Right kidney (tissue), 1 donor: ENCODE measurements around the gene BMAL1.

Source experiments
- DNase-seq: peaks from one replicate; pipeline ENCODE4 v3.0.0-alpha.2; 2016

Gene BMAL1

DNA sequence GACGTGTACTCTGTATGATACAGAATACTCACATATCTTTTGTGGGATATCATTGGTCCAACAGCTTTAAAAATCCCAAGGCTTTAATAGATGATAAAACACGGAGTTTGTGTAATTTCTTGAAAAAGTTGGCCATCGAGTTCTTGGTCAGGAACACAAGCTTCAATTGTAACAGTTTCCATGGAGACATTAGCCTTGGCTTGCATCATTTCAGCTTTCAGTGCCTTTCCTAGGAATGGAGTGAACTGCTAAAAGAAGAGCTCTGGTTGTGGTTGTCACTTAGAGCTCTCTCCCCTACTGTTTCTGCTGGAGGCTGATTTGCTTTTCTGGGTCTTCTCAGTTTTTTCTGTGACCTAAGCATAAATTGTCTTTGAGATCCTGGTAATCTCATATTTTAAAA is 14.2 kb downstream of the BMAL1 start:
- no peak for DNase-seq

DNA sequence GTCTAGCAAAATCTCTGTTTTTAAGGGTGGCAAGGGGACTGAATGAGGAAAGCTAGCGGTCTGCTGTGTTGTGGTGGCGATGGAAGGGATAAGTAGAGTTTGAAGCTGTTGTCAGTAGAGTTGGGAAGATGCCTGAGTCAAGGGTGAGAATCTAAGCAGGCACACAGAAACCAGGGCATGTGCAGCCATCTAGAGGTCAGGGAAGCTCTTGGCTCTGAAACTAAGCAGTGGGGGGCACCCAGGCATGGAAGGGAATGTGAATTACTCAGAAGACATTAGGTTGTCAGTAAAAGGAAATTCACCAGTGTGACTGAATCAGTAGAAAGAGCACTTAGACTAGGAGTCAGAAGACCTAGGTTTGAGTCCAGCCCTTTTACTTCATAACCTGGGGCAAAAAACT is 15.4 kb downstream of the BMAL1 start:
- no peak for DNase-seq

DNA sequence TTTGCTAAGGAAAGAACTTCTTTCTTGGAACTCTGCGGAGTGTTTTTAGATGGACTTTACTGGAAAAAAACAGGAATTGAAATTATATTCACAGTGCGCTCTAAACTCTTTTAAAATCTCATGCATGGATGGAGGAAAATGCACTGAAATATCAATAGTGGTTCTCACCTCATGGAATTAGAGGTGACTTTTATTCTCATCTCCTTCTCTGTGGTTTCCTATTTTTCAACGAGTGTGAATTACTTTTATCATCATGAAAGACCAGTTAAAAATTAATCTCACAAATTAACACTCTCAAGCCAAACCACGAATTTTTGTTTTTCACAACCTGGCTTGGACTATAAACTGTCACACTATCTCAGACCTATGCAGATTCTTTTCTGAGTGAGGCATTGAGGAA is 16.6 kb downstream of the BMAL1 start:
- no peak for DNase-seq

DNA sequence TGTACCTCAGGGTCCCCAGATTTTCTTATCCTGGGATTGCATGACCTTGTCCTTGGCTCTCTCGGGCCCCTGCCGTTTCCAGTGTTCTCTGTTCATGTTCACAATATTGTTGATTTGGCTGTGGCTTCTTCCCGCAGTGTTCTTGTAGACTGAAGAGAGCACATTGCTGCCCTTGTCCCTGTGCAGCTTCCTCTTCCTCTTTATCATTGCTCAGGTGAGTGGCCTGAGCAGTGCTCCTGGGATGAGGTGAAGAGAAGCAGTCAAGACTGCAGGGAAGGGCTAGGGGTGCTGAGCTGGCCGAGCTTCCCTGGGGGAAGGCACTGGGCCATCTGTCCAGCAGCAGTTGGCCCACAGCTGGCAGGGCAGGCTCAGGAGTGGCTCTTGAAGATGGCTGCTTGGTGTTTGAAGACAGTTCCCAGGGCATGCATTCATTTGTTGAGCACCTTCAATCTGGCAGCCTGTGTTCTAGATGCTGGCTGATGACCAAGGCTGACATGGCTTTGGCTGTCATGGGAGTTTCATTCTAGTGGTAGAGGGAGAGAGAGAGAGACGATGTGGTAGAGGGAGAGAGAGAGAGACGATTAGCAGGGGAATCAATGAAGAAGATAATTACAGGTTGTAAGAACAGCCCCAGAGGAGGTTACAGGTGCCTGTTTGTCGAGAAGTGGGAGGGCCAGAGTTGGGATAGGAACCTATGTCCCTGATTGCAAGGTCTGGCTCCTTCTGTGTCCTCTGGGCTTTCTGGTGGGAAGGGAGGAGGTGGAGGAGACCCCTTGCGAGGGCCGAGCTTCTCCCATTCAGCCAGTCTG is 17.4 kb downstream of the BMAL1 start:
- no peak for DNase-seq

DNA sequence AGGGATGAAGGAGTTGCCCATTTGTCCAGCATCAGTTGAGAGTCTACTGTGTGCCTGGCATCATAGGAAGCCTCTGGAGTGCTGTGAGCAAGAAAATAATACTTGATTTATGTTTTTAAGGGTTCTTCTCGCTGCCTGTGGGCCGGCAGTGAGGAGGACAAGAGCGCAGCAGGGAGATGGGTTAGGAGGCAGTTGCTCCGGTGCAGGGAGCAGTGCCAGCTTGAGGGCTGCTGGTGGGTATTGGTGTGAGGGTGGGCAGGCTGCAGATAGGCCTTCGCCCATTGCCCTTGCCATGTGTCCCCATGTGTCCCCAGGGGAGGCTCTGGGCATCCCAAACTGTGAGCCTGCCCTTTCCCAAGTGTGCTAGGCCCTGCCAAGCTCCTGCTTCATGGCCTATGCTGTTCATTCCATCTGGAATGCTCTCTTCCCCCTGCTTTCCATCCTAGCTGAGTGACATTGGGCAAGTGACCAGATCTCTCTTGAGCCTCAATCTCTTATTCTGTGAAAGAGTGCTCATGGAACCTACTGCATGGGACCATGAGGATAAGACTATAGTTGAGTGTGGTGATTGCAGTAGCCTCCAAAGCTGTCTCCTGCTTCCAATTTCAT is 19.8 kb downstream of the BMAL1 start:
- no peak for DNase-seq

DNA sequence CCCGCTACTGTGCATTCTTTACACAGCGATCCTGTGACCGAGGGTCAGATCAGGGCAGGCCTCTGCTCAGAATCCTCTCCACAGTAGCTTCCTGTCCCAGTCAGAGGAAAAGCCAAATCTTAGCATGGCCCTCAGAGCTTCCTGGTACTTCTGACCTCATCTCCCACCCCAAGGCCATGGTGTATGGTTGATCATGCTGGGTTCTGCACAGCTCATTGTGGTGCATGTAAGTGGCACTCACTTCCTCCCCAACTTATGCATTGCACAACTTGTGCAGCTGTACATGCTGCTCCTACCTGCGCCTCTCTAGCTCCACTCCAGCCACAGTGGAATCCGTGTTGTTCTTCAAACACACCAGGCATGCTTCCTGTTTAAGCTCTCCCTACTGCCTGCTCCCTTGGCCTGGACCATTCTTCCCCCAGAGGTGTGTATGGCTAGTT is 20.3 kb downstream of the BMAL1 start:
- DNase-seq = no peak

DNA sequence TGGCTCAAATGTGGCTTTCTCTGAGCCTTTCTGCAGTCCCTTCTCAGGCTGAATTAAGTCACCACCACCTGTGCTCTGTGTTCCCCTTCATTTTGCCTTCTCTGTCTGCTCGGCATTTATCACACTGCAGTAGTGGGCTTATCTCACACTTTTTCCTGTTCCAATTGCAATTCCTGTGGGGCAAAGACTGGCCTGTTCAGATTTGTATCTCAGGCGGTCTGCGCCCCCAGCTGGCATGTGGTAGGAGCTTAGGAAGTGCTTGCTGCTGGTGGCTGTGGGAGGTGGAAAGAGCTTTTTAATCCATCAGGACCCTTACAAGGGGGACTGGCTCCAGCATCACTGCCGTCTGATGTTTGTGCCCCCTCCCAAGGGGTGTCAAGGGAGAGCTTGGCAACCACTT is 21.2 kb downstream of the BMAL1 start:
- no peak for DNase-seq

DNA sequence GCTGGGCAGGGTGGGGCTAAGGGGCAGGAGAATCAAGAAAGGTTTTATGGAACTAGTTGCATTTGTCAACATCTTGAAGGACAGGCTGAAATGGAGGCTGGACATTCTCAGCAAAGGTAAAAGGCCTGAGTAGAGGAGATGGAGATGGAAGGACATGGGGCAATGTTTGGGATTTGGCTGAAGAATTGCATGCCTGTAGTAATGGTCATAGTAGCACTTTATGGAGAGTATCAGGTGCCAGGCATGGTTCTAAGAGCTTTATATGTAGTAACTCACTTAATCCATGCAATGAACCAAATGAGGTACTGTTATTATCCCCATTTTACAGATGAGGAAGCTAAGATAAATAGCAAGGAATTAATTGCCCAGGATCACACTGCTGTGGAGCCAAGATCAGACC is 23.9 kb downstream of the BMAL1 start:
- no peak for DNase-seq

DNA sequence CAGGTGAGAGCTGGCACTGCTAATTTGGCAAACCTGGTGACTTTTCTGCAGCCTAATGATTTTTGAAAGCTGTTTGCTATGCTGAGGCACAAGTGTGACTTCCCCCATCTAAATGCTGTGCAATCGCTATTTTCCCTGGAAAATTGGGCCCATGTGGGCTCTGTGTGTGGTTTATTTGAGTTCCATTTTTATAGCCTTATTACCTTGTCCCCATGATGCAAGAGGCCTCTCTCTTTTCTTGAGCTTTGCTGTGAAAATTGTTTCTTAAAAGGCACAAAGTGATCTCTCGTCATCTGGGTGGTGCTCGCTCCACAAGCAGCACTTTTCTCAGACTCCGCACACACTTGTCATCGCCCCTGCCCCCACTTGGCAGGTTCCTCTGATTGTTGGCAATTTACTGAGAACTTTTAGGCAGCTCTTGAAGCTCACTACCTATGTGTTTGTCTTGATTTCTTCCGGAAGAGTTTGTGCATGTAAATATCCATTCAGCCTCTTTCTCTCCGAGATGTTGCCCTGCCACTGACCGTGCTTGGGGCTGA is 24.9 kb downstream of the BMAL1 start:
- no peak for DNase-seq

DNA sequence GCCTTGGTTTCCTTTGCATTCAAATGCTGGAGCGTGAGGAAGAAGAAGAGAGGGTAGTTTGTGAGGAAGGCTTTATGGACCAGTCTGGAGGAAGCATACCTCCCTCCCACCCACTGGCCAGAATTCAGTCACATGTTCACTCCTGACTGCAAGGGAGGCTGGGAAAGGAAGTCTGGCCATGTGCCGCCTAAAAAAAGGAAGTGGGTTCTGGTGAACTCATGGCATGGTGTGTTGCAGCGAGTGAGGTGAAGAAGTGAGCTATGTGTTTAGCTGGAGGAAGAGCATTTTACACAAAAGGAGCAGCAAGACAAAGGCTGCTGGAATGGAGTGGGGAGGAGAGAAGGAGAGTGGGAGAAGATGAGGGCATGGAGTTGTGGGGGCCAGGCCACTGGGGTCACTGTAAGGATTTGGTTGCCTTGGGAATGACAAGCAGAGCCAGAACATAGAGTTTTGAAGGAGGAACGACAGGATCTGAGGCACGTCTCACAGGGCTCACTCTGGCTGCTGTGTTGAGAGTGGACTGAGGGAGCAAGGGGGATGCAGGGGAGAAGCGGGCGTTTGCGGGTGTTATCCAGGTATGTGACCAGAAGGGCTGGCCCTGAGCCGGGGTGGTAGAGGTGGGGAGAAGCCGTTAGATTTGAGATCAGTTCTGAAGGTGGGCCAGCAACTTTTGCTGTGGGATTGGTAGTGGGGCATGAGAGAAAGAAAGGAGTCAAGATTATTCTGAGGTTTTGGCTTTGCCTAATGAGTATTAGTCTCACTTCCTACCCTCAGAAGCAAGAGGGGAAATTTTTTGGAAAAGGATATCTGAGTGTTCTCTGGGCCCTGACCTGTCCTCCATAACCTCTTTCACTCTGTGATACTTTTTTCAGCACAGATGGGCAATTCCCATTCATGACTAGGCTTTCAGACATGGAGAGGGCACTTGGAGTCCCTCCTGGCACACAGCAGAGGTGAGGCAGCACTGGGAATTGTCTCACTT is 26.4 kb downstream of the BMAL1 start:
- no peak for DNase-seq

DNA sequence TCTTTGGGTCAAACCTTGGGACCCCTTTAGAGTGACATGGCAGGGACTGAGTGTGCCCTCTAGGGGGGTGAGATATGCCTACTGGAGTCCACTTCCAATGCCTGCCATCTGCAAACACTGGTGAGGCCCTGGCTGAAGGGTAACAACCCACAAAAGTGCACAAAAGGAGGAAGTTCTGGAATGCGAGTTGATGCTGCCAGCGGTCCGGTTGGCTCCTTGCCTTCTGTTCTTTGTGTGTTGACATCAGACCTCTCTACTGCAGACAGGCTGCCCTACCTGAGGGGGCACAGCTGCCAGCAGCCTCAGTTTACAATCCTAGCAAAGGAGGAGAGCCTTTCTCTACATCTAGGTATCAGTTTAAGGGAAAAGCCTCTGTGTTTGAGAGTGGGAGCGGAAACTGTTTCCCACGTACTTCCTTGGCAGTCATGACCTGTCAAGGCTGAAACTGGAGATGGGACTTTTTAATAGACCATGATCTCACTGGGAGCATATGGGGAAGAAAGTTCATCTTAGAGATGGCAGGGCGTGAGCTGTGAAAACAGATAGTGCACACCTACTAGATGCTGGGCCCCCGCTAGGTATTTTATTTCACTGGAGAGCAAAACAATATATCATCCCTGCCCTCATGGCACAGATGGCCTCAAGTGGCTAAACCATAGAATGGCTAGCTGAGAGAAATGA is 27.2 kb downstream of the BMAL1 start:
- no peak for DNase-seq

DNA sequence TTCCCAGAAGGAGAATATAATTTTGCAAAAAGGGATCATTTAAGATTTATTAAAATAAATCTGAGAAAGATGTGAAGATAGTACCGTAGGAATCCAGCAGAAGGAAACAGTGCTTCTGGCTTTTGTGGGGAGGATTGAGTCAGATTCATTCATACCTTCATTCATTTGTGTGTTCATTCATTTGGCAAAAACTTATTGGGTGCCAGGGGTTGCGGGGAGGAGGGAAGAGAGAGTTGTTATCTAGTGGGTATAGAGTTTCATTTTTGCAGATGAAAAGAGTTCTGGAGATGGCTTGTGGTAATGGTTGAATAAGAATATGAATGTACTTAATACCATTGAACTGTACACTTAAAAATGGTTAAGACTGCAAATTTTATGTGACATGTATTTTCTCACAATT is 31.1 kb downstream of the BMAL1 start:
- no peak for DNase-seq

DNA sequence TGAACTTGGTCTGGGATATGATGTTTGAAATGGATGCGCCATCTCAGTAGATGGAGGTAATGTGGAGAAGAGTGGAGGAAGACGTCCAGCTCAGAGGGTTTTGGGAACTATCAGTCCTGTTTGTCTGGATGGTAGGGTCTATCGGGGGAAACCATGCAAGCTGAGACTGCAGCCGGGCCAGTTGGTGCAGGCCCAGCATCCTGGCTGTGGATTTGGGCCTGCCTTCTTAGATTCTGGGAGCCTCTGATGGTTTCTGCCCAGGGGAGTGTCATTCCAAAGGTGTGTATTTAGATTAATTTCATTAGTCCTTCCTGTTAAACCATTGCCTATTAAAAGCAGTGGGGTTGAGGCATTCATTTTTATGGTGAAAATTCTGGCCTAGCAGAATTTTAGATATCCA is 31.6 kb downstream of the BMAL1 start:
- no peak for DNase-seq

DNA sequence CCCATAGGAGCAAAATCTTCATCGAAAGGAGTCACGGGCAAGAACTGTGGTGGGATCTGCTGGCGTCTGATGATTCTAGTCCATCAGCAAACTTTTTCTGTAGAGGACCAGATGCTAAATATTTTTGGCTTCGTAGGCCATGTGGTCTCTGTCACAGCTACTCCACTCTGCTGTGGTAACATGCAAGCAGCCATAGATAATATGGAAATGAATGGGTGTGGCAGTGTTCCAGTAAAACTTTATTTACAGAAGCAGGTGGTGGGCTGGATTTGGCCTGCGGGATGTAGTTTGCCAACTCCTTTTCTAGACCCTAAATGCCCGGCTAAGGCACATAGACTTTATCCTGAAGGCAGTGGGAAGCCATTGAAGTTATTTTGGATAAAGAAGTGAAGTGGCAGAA is 32.9 kb downstream of the BMAL1 start:
- DNase-seq = no peak

DNA sequence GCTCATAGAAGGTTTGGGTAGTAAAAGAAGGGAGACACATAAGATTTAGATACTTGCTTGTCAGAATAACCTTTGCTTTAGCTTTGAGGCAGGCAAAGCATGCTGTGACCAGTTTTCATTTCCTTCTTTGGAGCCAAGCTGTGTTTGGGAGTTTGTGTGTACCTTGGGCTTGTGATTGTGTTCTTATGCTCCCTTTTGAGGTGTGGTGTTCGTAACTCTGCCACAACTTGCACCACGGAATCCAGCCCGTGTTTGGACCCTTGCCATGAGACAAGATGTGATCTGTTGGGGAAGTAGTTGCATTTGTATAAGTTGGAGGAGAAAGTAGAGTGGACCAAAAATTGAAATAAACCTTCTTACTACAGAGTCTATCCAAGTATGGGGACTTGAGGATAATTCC is 34.0 kb downstream of the BMAL1 start:
- no peak for DNase-seq

DNA sequence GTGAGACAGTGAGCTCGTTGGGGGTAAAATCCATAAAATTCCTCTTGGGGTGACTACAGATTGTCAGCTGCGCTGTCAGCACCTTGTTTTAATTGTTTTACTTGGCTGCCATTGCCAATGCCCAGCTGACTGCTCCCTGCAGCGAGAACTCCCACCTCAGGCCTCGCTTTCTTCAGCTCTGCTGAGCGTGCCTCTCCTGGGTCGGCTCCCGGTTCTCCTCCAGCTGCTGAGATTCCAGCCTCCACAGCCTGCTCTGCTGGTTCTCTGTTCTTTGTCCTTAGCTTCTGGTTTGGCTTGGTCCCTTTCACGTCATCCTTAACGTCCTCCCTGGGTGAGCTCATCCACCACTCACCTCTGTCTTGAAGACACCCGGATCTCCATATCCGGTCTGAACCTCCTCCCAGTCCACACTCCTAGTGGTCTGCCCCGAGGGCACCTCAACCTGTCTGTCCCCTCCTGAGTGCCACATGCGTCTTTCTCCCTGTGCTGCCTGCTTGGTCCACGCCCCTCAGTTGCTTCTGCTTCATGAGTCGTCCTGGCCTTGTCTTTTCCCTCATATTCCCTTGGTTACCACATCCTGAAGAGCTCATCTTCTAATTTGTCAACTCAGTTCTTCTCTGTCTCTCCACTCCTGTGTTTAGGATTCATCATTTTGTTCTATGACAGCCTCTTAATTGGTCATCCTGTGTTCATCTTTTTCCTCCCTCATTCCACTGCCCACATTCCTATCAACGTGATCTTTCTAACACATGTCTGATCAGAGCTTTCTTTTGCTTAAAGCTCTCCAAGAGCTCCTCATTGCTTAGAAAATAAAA is 35.6 kb downstream of the BMAL1 start:
- DNase-seq = no peak

DNA sequence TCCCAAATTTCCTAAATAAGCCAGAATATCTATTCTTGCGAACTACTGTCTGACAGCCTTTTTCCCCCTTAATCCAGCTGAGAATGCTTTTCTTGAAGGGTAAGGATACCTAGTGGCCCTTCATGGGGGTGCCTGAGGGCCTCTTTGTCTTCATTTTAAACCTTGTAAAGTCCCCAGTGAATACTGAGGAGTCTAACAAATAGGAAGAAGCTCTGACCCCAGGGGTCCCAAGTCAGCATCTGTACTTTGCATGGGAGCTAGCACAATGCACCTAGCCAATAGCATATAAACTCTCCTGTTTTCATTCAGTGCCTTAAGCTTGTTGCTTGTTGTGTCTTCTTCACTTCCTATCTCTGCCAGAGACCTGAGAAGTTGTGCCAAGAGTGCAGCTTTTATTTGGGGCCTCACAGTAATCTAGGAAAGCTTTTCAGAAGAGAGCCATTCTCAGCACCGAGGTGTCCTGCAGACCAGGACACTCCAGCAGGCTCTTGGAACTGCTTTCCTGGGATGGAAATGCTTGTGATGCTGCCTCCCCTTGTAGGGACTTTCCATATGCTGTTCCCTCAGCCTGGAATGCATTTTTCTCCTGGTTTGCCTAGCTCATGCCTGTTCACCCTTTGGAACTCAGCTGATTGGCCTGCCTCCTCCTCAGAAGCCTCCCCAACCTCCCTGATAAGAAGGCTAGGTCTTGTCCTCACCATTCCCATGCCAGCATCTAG is 37.2 kb downstream of the BMAL1 start:
- no peak for DNase-seq

DNA sequence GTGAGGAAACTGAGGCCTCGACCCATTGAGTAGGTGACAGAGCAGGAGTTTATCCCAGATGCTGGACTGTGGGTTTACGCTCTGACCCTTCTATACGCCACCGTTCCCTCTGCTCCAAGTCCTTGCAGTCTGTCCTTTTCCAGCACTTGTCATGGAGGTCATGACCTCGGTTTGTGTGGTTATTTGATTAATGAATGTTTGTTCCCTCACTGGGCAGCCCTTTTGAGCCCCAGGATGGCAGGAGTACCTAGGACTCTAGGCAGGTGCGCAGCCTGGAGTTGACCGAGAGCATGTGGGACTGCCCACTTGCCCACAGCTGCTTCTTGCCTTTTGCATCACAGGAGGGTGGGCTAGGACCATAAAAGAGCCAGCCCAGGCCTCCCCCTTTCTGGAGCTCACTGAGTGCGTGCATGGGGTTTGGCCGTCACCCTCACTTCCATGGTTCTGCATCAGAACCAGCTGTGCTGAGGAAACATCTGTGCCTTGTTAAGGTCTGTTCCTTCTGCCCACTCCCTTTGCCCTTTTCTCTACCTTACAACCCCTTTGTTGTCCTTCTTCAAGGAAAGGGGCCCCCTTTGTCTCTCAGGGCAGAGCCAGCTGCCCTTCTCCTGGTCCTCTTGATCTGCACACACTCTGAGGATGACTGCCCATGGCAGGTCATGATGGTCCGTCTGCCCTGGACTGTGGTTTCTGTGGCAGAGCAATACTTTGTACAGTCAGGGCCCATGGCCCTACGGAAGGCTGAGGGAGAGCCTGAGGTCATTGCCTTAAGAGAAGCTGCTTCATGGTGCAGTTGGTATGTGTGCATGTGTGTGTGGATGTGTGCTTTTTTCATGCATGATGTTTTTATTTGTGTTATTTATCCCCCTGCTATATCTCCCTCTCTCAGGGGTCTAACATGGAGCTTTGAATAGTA is 38.2 kb downstream of the BMAL1 start:
- no peak for DNase-seq

DNA sequence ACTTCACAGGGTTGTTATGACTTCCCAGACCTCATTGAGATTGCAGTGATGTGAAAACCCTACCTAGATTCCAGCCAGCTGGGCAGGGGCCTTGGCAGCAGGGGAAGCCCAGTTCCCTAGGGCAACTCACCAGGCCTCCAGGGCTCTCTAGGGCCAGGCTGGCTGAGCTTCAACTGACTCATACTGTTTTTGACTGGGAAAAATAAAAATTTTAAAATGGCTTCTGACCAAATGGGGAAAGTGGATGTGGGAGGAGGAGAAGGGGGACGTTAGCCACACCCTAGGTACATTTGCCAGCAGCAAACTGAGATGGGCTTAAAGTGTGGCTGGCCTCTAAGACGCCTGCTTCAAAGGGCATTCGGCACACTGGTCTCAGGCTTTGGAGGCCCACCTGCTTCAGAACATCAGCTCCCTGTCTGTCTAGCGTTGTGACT is 39.0 kb downstream of the BMAL1 start:
- no peak for DNase-seq
